ENCODE results near the gene FAM13C. TPM values are rescaled to one million over a fixed set of nuclear protein-coding genes. Genes with fewer than 3 reads are reported as not detected.

Gene FAM13C
- total RNA-seq, 1 experiment from 2014 or later: 0.07 TPM

GRCh38 chr10:59314268-59314667 lies 48.1 kb downstream of the FAM13C start:
- no peaks in the 10 kb centered on the region for H3K9me2 ChIP-seq (replicated peaks; ENCODE audit: low read length)
- no peaks in the 10 kb centered on the region for H3K36me3 ChIP-seq (ENCODE audit: low read depth, low read length)
- no peaks in the 10 kb centered on the region for H4K20me1 ChIP-seq (ENCODE audit: low read length)
- no peak overlapping the region for H3K4me3 ChIP-seq (ENCODE audit: low read length)
- no peak overlapping the region for H3K9ac ChIP-seq (ENCODE audit: low read length)
- ATAC-seq (no peak), DNase-seq (no peak)
- ChIA-PET CTCF (no interaction called here), POLR2A (ENCODE audit: unreplicated experiment) (no interaction called here)
- H3K27ac ChIP-seq (ENCODE audit: low read length): no peak overlapping the region
- intact Hi-C loops (cut with micrococcal nuclease): no loop called here
- no peak for TF ChIP-seq EZH2phosphoT487 (IDR thresholded peaks at IDR 0.05; ENCODE audit: borderline replicate concordance, low read length)
- TF ChIP-seq, protein P1, sequence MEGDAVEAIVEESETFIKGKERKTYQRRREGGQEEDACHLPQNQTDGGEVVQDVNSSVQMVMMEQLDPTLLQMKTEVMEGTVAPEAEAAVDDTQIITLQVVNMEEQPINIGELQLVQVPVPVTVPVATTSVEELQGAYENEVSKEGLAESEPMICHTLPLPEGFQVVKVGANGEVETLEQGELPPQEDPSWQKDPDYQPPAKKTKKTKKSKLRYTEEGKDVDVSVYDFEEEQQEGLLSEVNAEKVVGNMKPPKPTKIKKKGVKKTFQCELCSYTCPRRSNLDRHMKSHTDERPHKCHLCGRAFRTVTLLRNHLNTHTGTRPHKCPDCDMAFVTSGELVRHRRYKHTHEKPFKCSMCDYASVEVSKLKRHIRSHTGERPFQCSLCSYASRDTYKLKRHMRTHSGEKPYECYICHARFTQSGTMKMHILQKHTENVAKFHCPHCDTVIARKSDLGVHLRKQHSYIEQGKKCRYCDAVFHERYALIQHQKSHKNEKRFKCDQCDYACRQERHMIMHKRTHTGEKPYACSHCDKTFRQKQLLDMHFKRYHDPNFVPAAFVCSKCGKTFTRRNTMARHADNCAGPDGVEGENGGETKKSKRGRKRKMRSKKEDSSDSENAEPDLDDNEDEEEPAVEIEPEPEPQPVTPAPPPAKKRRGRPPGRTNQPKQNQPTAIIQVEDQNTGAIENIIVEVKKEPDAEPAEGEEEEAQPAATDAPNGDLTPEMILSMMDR (conservative IDR thresholded peaks at IDR 0.05; ENCODE audit: low read depth, low read length): no peak
- TF ChIP-seq EZH2 (IDR thresholded peaks at IDR 0.05; ENCODE audit: low read length, unreplicated experiment): no peak
- no TSS peak for BruUV-seq (replicated peaks)
- no peak overlapping the region for H2AFZ ChIP-seq (ENCODE audit: low read length)
- no peaks in the 10 kb centered on the region for H3F3A ChIP-seq (ENCODE audit: low read length, unreplicated experiment)
- H3K4me1 ChIP-seq (ENCODE audit: insufficient read depth, low read length): no peaks in the 10 kb centered on the region
- no peak overlapping the region for H3K4me2 ChIP-seq (ENCODE audit: low read length)
- peaks cover 32% of the 10 kb centered on the region for H3K27me3 ChIP-seq (ENCODE audit: low read length)
- no peaks in the 10 kb centered on the region for H3K9me3 ChIP-seq (ENCODE audit: low read length)
- H3K79me2 ChIP-seq (ENCODE audit: low read length): no peaks in the 10 kb centered on the region

- Histone ChIP-seq H3K27me3 (ENCODE audit: low read length) (peaks cover 38% of the 10 kb centered on the region), H4K20me1 (ENCODE audit: low read length) (no peaks in the 10 kb centered on the region), H3K9ac (ENCODE audit: low read length) (no peak overlapping the region), H3F3A (ENCODE audit: low read length, unreplicated experiment) (no peaks in the 10 kb centered on the region), H3K4me2 (ENCODE audit: low read length) (no peak overlapping the region), H3K27ac (ENCODE audit: low read length) (no peak overlapping the region), H3K36me3 (ENCODE audit: low read depth, low read length) (no peaks in the 10 kb centered on the region), H3K79me2 (ENCODE audit: low read length) (no peaks in the 10 kb centered on the region), H2AFZ (ENCODE audit: low read length) (no peak overlapping the region), H3K9me2 (replicated peaks; ENCODE audit: low read length) (no peaks in the 10 kb centered on the region), H3K9me3 (ENCODE audit: low read length) (no peaks in the 10 kb centered on the region), H3K4me3 (ENCODE audit: low read length) (no peak overlapping the region), H3K4me1 (ENCODE audit: insufficient read depth, low read length) (no peaks in the 10 kb centered on the region)
- no peak for DNase-seq
- BruUV-seq (replicated peaks): no TSS peak
- ChIA-PET POLR2A (ENCODE audit: unreplicated experiment) (no interaction called here), CTCF (no interaction called here)
- no peak for ATAC-seq
- TF ChIP-seq EZH2 (IDR thresholded peaks at IDR 0.05; ENCODE audit: low read length, unreplicated experiment): no peak
- TF ChIP-seq, protein P1 (conservative IDR thresholded peaks at IDR 0.05; ENCODE audit: low read depth, low read length): no peak
- intact Hi-C loops (cut with micrococcal nuclease): no loop called here
Observed at GRCh38 chr10:59312247-59312646, 50.1 kb downstream of the FAM13C start.

- no peak overlapping the region for H2AFZ ChIP-seq (ENCODE audit: low read length)
- H3K79me2 ChIP-seq (ENCODE audit: low read length): no peaks in the 10 kb centered on the region
- DNase-seq (no peak), ATAC-seq (no peak)
- no peak overlapping the region for H3K27ac ChIP-seq (ENCODE audit: low read length)
- H4K20me1 ChIP-seq (ENCODE audit: low read length): no peaks in the 10 kb centered on the region
- no peak for TF ChIP-seq EZH2phosphoT487 (IDR thresholded peaks at IDR 0.05; ENCODE audit: borderline replicate concordance, low read length)
- TF ChIP-seq, protein P1 (conservative IDR thresholded peaks at IDR 0.05; ENCODE audit: low read depth, low read length): no peak
- no peak for TF ChIP-seq EZH2 (IDR thresholded peaks at IDR 0.05; ENCODE audit: low read length, unreplicated experiment)
- ChIA-PET CTCF (no interaction called here), POLR2A (ENCODE audit: unreplicated experiment) (no interaction called here)
- H3K4me3 ChIP-seq (ENCODE audit: low read length): no peak overlapping the region
- no peak overlapping the region for H3K9ac ChIP-seq (ENCODE audit: low read length)
- H3K27me3 ChIP-seq (ENCODE audit: low read length): peaks cover 43% of the 10 kb centered on the region
- H3K9me2 ChIP-seq (replicated peaks; ENCODE audit: low read length): no peaks in the 10 kb centered on the region
- H3K4me1 ChIP-seq (ENCODE audit: insufficient read depth, low read length): no peaks in the 10 kb centered on the region
- BruUV-seq (replicated peaks): no TSS peak
- intact Hi-C loops (cut with micrococcal nuclease): no loop called here
- H3K36me3 ChIP-seq (ENCODE audit: low read depth, low read length): no peaks in the 10 kb centered on the region
- H3K4me2 ChIP-seq (ENCODE audit: low read length): no peak overlapping the region
- H3K9me3 ChIP-seq (ENCODE audit: low read length): no peaks in the 10 kb centered on the region
- no peaks in the 10 kb centered on the region for H3F3A ChIP-seq (ENCODE audit: low read length, unreplicated experiment)
Observed at GRCh38 chr10:59311025-59311424, 51.3 kb downstream of the FAM13C start.

Data from PC-3 (cell line).